ENCODE results near the gene ZNF155. TPM values are rescaled to one million over a fixed set of nuclear protein-coding genes. Genes with fewer than 3 reads are reported as not detected.

The ZNF155 gene
- polyA plus RNA-seq, 2 donors = 2.9 to 3.4 TPM

DNA sequence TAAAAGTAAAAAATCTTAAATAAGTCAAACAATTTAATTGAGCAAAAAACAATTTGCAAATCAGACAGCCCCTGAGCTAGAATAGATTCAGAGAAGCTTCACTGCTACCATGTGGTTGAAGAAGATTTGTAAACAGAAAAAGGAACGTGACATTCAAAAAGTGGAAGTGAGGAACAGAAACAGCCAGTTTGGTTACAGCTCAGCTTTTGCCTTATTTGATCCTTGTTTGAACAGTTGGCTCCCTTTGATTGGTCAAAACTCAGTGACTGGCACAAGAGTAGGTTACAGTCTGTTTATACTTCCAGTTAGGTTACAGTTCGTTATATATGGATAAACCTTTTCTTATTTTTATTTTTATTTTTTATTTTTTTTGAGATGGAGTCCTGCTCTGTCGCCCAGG is 27.2 kb upstream of the ZNF155 start:
- Histone ChIP-seq H3K27me3 (ENCODE audit: control insufficient read depth in 1 of 2, insufficient read depth in 2 of 2, low read length in 2 of 2) (no peaks in the 10 kb centered on the region), H3K36me3 (ENCODE audit: control insufficient read depth in 2 of 2, insufficient read depth in 2 of 2, low read length in 1 of 2) (peaks cover 0 to 3% of the 10 kb centered on the region in 2 donors), H3K4me1 (ENCODE audit: control insufficient read depth in 2 of 2, insufficient read depth in 2 of 2, low read length in 1 of 2) (no peaks in the 10 kb centered on the region), H3K4me3 (ENCODE audit: low read depth in 1 of 2, low read length in 2 of 2) (no peak overlapping the region), H3K27ac (ENCODE audit: low read depth in 2 of 2, low read length in 1 of 2) (no peak overlapping the region), H3K9me3 (ENCODE audit: control insufficient read depth in 2 of 2, insufficient read depth in 1 of 2, low read depth in 1 of 2, low read length in 1 of 2) (peaks cover 14 to 15% of the 10 kb centered on the region in 2 donors)
- 93 to 94% methylated on average over 3 of the region's 3 CpGs for WGBS, 2 donors

DNA sequence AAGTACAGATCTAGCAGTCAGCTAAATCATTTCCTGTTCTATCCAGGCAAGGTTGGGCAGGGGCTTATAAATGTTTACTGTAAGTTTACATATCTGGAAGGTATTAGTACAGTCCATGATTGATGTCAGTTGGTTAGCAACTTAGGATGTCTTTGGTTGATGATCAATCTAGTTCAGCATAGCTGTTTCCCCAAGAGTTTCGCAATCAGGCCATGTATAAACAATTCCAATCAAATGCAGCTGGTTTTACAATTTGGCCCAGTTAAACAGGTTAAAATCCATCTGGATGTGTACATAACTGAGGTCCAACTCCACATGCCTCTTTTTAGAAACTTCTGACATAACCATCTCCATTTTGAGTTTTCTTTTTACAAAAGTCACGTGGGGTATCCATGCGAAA is 26.1 kb upstream of the ZNF155 start:
- Histone ChIP-seq H3K36me3 (ENCODE audit: control insufficient read depth in 2 of 2, insufficient read depth in 2 of 2, low read length in 1 of 2) (peaks cover 0 to 3% of the 10 kb centered on the region in 2 donors), H3K4me1 (ENCODE audit: control insufficient read depth in 2 of 2, insufficient read depth in 2 of 2, low read length in 1 of 2) (no peaks in the 10 kb centered on the region)

DNA sequence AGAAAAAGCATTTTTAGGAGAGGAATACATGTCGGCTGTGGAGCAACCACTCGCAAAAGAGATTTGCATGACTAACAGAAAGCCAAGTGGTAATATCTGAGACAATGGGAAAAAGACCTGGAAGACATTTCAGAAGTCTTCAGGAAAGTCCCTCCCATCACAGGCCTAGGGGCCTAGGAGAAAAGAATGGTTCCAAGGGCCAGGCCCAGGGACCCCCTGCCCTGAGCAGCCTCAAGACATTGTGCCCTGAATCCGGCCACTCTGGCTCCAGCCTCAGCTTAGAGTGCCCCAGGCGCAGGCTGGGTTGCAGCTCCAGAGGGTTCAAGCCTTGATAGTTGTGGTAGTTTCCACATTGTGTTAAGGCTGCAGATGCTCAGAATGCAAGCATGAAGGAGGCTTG is 23.6 kb upstream of the ZNF155 start:
- H3K27me3 ChIP-seq (ENCODE audit: control insufficient read depth in 1 of 2, insufficient read depth in 2 of 2, low read length in 2 of 2) = no peaks in the 10 kb centered on the region
- H3K9me3 ChIP-seq (ENCODE audit: control insufficient read depth in 2 of 2, insufficient read depth in 1 of 2, low read depth in 1 of 2, low read length in 1 of 2) = peaks cover 15 to 17% of the 10 kb centered on the region in 2 donors
- H3K4me1 ChIP-seq (ENCODE audit: control insufficient read depth in 2 of 2, insufficient read depth in 2 of 2, low read length in 1 of 2) = no peaks in the 10 kb centered on the region
- no peak overlapping the region for H3K4me3 ChIP-seq (ENCODE audit: low read depth in 1 of 2, low read length in 2 of 2)
- no peak overlapping the region for H3K27ac ChIP-seq (ENCODE audit: low read depth in 2 of 2, low read length in 1 of 2)
- H3K36me3 ChIP-seq (ENCODE audit: control insufficient read depth in 2 of 2, insufficient read depth in 2 of 2, low read length in 1 of 2) = peaks cover 7 to 11% of the 10 kb centered on the region in 2 donors
- WGBS, 2 donors = 71 to 72% methylated on average over 4 of the region's 4 CpGs

More for the DNA sequence above, 26.1 kb upstream of the ZNF155 start:
- Histone ChIP-seq H3K9me3 (ENCODE audit: control insufficient read depth in 2 of 2, insufficient read depth in 1 of 2, low read depth in 1 of 2, low read length in 1 of 2) (peaks cover 14 to 15% of the 10 kb centered on the region in 2 donors), H3K4me3 (ENCODE audit: low read depth in 1 of 2, low read length in 2 of 2) (no peak overlapping the region), H3K27me3 (ENCODE audit: control insufficient read depth in 1 of 2, insufficient read depth in 2 of 2, low read length in 2 of 2) (no peaks in the 10 kb centered on the region), H3K27ac (ENCODE audit: low read depth in 2 of 2, low read length in 1 of 2) (no peak overlapping the region)
- 94% methylated on average over 3 of the region's 3 CpGs for WGBS, 2 donors

DNA sequence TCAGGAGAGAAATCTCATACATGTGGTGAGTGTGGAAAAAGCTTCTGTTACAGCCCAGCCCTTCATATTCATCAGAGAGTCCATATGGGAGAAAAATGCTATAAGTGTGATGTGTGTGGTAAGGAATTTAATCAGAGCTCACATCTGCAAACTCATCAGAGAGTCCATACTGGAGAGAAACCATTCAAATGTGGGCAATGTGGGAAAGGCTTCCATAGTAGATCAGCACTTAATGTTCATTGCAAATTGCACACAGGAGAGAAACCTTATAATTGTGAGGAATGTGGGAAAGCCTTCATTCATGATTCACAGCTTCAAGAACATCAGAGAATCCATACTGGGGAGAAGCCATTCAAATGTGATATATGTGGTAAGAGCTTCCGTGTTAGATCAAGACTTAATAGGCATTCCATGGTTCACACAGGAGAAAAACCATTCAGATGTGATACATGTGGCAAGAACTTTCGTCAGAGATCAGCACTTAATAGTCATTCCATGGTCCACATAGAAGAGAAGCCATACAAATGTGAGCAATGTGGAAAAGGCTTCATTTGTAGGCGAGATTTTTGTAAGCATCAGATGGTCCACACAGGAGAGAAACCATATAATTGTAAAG is 17.8 kb upstream of the ZNF155 start:
- WGBS, 2 donors = 93 to 96% methylated on average over 3 of the region's 3 CpGs
- peaks cover 23 to 25% of the 10 kb centered on the region in 2 donors for H3K36me3 ChIP-seq (ENCODE audit: control insufficient read depth in 2 of 2, insufficient read depth in 2 of 2, low read length in 1 of 2)

DNA sequence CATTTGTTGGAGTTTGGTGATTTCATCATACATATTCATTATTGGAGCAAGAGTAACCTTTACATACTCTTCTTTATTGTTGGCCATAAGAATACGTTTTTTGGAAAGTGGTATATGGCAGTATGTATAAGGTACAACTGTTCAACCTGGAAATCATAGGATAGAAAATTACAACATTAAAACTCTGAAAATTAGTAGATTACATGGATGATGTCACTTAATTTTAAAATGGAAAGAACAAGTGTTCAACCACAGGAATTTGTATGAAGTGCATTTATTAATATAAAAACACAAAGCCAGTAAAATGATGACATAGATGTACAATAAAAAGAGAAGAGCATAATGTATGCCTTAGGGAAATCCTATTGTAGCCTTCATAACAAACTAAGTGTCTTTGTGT is 7.3 kb upstream of the ZNF155 start:
- H3K27ac ChIP-seq (ENCODE audit: low read depth in 2 of 2, low read length in 1 of 2) = no peak overlapping the region
- H3K36me3 ChIP-seq (ENCODE audit: control insufficient read depth in 2 of 2, insufficient read depth in 2 of 2, low read length in 1 of 2) = no peaks in the 10 kb centered on the region
- peaks cover 2 to 4% of the 10 kb centered on the region in 2 donors for H3K9me3 ChIP-seq (ENCODE audit: control insufficient read depth in 2 of 2, insufficient read depth in 1 of 2, low read depth in 1 of 2, low read length in 1 of 2)
- no peaks in the 10 kb centered on the region for H3K27me3 ChIP-seq (ENCODE audit: control insufficient read depth in 1 of 2, insufficient read depth in 2 of 2, low read length in 2 of 2)
- no peak overlapping the region for H3K4me3 ChIP-seq (ENCODE audit: low read depth in 1 of 2, low read length in 2 of 2)
- H3K4me1 ChIP-seq (ENCODE audit: control insufficient read depth in 2 of 2, insufficient read depth in 2 of 2, low read length in 1 of 2) = no peaks in the 10 kb centered on the region
- 80 to 95% methylated on average over 1 of the region's 1 CpG for WGBS, 2 donors

More for the DNA sequence above, 17.8 kb upstream of the ZNF155 start:
- Histone ChIP-seq H3K27ac (ENCODE audit: low read depth in 2 of 2, low read length in 1 of 2) (no peak overlapping the region), H3K4me1 (ENCODE audit: control insufficient read depth in 2 of 2, insufficient read depth in 2 of 2, low read length in 1 of 2) (no peaks in the 10 kb centered on the region), H3K9me3 (ENCODE audit: control insufficient read depth in 2 of 2, insufficient read depth in 1 of 2, low read depth in 1 of 2, low read length in 1 of 2) (peaks cover 26 to 33% of the 10 kb centered on the region in 2 donors), H3K4me3 (ENCODE audit: low read depth in 1 of 2, low read length in 2 of 2) (no peak overlapping the region), H3K27me3 (ENCODE audit: control insufficient read depth in 1 of 2, insufficient read depth in 2 of 2, low read length in 2 of 2) (no peaks in the 10 kb centered on the region)

DNA sequence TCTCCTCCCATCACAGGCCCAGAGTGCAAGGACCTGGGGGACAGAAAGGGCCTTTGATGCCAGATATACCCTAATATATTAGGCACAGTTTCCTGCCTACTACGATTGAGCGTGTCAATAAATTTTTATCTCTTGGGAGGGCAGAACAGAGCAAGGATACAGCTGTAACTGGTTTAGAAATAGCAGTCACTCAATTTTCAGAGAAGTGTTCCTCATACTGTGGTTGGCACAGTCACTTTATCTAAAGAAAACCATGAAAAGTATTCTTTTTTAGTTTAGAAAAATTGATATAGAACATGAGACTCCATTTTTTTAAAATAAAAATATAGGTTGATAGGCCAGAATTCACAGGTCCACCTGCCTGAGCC is 460 bp upstream of the ZNF155 start:
- no peaks in the 10 kb centered on the region for H3K36me3 ChIP-seq (ENCODE audit: control insufficient read depth in 2 of 2, insufficient read depth in 2 of 2, low read length in 1 of 2)
- no peaks in the 10 kb centered on the region for H3K27me3 ChIP-seq (ENCODE audit: control insufficient read depth in 1 of 2, insufficient read depth in 2 of 2, low read length in 2 of 2)
- peaks cover 0 to 6% of the 10 kb centered on the region in 2 donors for H3K4me1 ChIP-seq (ENCODE audit: control insufficient read depth in 2 of 2, insufficient read depth in 2 of 2, low read length in 1 of 2)
- peak overlapping the region in 1 of 2 donors; percentile 42 for H3K27ac ChIP-seq (ENCODE audit: low read depth in 2 of 2, low read length in 1 of 2)
- H3K4me3 ChIP-seq (ENCODE audit: low read depth in 1 of 2, low read length in 2 of 2) = peak overlapping the region in 1 of 2 donors; percentile 97
- H3K9me3 ChIP-seq (ENCODE audit: control insufficient read depth in 2 of 2, insufficient read depth in 1 of 2, low read depth in 1 of 2, low read length in 1 of 2) = no peaks in the 10 kb centered on the region
- WGBS, 2 donors = 74 to 79% methylated on average over 2 of the region's 2 CpGs

DNA sequence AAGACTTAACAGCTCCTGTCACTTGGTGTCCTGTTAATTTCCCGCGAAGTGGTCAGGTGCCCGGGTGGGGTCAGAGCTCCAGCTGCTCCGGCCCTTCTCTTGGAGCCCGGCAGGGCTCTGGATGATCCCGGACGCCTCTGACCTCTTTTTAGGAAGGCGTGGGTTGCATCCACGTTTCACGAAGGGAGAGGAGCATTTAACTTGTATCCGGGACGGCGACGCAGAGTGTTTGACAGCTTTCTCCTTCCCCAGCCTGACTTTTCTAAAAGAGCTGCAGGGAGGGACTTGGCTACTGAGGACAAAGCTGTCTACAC is 656 bp downstream of the ZNF155 start:
- Histone ChIP-seq H3K36me3 (ENCODE audit: control insufficient read depth in 2 of 2, insufficient read depth in 2 of 2, low read length in 1 of 2) (peaks cover 0 to 3% of the 10 kb centered on the region in 2 donors), H3K4me1 (ENCODE audit: control insufficient read depth in 2 of 2, insufficient read depth in 2 of 2, low read length in 1 of 2) (peaks cover 0 to 6% of the 10 kb centered on the region in 2 donors), H3K4me3 (ENCODE audit: low read depth in 1 of 2, low read length in 2 of 2) (peak overlapping the region; percentile 75 to 97), H3K27me3 (ENCODE audit: control insufficient read depth in 1 of 2, insufficient read depth in 2 of 2, low read length in 2 of 2) (no peaks in the 10 kb centered on the region), H3K9me3 (ENCODE audit: control insufficient read depth in 2 of 2, insufficient read depth in 1 of 2, low read depth in 1 of 2, low read length in 1 of 2) (peaks cover 0 to 2% of the 10 kb centered on the region in 2 donors), H3K27ac (ENCODE audit: low read depth in 2 of 2, low read length in 1 of 2) (peak overlapping the region in 1 of 2 donors; percentile 85)
- 6 to 8% methylated on average over 14 of the region's 14 CpGs for WGBS, 2 donors

DNA sequence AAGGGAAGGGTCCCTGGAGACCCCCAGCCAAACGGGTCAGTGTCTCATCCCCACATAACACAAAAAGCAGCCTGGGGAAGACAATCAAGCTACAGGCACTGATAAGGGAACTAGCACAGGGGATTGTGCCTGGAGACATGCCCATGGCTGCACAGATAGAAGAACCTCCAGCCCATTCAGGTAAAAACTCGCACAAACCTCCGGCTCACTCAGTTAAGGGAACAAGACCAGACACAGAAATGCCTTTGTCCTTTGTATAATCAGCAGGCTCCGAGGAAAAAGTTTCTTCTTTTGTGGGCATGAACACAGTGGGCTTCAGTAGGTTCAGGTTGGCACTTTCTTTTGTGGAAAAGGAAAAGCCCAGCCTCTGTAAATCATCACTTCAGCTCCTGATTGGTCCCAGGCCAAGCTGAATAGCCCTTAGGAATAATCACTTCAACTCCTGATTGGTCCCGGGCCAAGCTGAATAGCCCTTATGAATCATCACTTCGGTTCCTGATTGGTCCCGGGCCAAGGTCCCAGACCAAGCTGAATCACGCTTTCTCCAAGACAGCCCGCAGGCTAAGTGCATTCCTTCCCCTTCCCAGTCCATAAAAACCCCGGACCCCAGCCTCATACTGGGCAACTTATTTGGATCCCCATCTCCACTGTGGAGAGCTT is 13.8 kb downstream of the ZNF155 start:
- no peaks in the 10 kb centered on the region for H3K27me3 ChIP-seq (ENCODE audit: control insufficient read depth in 1 of 2, insufficient read depth in 2 of 2, low read length in 2 of 2)
- WGBS, 2 donors = 71 to 85% methylated on average over 10 of the region's 10 CpGs
- H3K36me3 ChIP-seq (ENCODE audit: control insufficient read depth in 2 of 2, insufficient read depth in 2 of 2, low read length in 1 of 2) = peaks cover 5 to 15% of the 10 kb centered on the region in 2 donors

DNA sequence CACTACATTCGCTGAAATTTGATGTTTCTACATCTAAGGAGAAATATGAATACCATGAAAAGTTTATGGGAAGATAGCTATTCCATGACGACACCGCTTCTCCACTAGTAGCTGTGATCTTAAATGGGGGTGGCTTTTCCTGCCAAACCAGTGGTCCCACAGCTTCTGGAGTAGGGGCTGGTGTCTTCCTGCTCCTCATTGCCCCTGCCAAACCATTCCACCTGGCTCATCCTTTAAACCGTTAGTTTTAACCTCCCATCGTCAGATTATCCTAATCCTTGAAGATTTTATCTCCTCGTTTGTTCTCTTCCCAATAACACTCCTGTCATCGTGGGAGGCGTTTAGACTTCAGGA is 18.2 kb downstream of the ZNF155 start:
- WGBS, 2 donors = 15 to 16% methylated on average over 8 of the region's 8 CpGs
- H3K4me3 ChIP-seq (ENCODE audit: low read depth in 1 of 2, low read length in 2 of 2) = peak overlapping the region; percentile 92 to 97
- H3K4me1 ChIP-seq (ENCODE audit: control insufficient read depth in 2 of 2, insufficient read depth in 2 of 2, low read length in 1 of 2) = peaks cover 0 to 6% of the 10 kb centered on the region in 2 donors
- H3K27ac ChIP-seq (ENCODE audit: low read depth in 2 of 2, low read length in 1 of 2) = peak overlapping the region in 1 of 2 donors; percentile 66
- H3K9me3 ChIP-seq (ENCODE audit: control insufficient read depth in 2 of 2, insufficient read depth in 1 of 2, low read depth in 1 of 2, low read length in 1 of 2) = peaks cover 0 to 4% of the 10 kb centered on the region in 2 donors
- H3K27me3 ChIP-seq (ENCODE audit: control insufficient read depth in 1 of 2, insufficient read depth in 2 of 2, low read length in 2 of 2) = no peaks in the 10 kb centered on the region
- peaks cover 0 to under 1% of the 10 kb centered on the region in 2 donors for H3K36me3 ChIP-seq (ENCODE audit: control insufficient read depth in 2 of 2, insufficient read depth in 2 of 2, low read length in 1 of 2)

More for the DNA sequence above, 13.8 kb downstream of the ZNF155 start:
- no peak overlapping the region for H3K4me3 ChIP-seq (ENCODE audit: low read depth in 1 of 2, low read length in 2 of 2)
- no peaks in the 10 kb centered on the region for H3K4me1 ChIP-seq (ENCODE audit: control insufficient read depth in 2 of 2, insufficient read depth in 2 of 2, low read length in 1 of 2)
- peaks cover 2 to 6% of the 10 kb centered on the region in 2 donors for H3K9me3 ChIP-seq (ENCODE audit: control insufficient read depth in 2 of 2, insufficient read depth in 1 of 2, low read depth in 1 of 2, low read length in 1 of 2)
- no peak overlapping the region for H3K27ac ChIP-seq (ENCODE audit: low read depth in 2 of 2, low read length in 1 of 2)

Measured in esophagus (tissue), 2 donors.